HG03521 (cell line): ENCODE data around the gene PAPLN.

Experiments
- ATAC-seq: cut with Tn5 transposase; IDR thresholded peaks from one replicate; pipeline ENCODE4 v1.9.1; 2021; ENCODE audit warnings: mild to moderate bottlenecking, moderate library complexity; ENCODE audit not compliant: unreplicated experiment

The PAPLN gene

GRCh38 chr14:73231981-73232851, 5.1 kb upstream of the PAPLN start:
- no peak for ATAC-seq

- no peak for ATAC-seq
Observed at GRCh38 chr14:73232984-73233383, 4.3 kb upstream of the PAPLN start.

- ATAC-seq = no peak
Observed at GRCh38 chr14:73233564-73233963, 3.7 kb upstream of the PAPLN start.

- no peak for ATAC-seq
Observed at GRCh38 chr14:73234029-73234428, 3.3 kb upstream of the PAPLN start.

- no peak for ATAC-seq
Observed at GRCh38 chr14:73234586-73235394, 2.5 kb upstream of the PAPLN start.

- ATAC-seq = no peak
Observed at GRCh38 chr14:73235531-73236155, 1.7 kb upstream of the PAPLN start.

GRCh38 chr14:73236157-73236556, 1.1 kb upstream of the PAPLN start:
- ATAC-seq = no peak

- ATAC-seq = no peak
Observed at GRCh38 chr14:73236752-73237218, 521 bp upstream of the PAPLN start.

- ATAC-seq = no peak
Observed at GRCh38 chr14:73237786-73238423, 599 bp downstream of the PAPLN start.

GRCh38 chr14:73238424-73238852, 1.1 kb downstream of the PAPLN start:
- ATAC-seq = no peak

GRCh38 chr14:73238941-73239340, 1.6 kb downstream of the PAPLN start:
- ATAC-seq = no peak

GRCh38 chr14:73239393-73240241, 2.3 kb downstream of the PAPLN start:
- ATAC-seq = no peak

GRCh38 chr14:73240816-73241480, 3.6 kb downstream of the PAPLN start:
- no peak for ATAC-seq

GRCh38 chr14:73241481-73242165, 4.3 kb downstream of the PAPLN start:
- ATAC-seq = no peak

- no peak for ATAC-seq
Observed at GRCh38 chr14:73242357-73242901, 5.1 kb downstream of the PAPLN start.

- ATAC-seq = no peak
Observed at GRCh38 chr14:73243341-73243740, 6.0 kb downstream of the PAPLN start.

GRCh38 chr14:73243748-73244147, 6.4 kb downstream of the PAPLN start:
- no peak for ATAC-seq

- ATAC-seq = no peak
Observed at GRCh38 chr14:73244541-73245290, 7.4 kb downstream of the PAPLN start.
